Panc1 (cell line): ENCODE data around the gene FFAR3. TPM values are rescaled to one million over a fixed set of nuclear protein-coding genes. Genes with fewer than 3 reads are reported as not detected.

Source experiments
- ATAC-seq: fragments of 200-7000 bp; cut with Tn5 transposase; 2 replicates; pipeline ENCODE4 v1.9.1; 2020; ENCODE audit warnings: mild to moderate bottlenecking, moderate library complexity
- BruUV-seq: library from RNA; stranded (reverse); fragments of 400-500 nt; replicated peaks from 2 replicates; lab custom pipeline; 2021; lab: Mats Ljungman, UMichigan
- CTCF ChIA-PET: fragments of 300-600 bp; sonication (Branson Sonifier 250); formaldehyde crosslinking; loops from one replicate; lab custom pipeline; 2022; ENCODE audit warnings: antibody characterized with exemption; lab: Charles Lee
- POLR2A ChIA-PET: fragments of 300-600 bp; sonication (Branson Sonifier 250); formaldehyde crosslinking; loops from one replicate; lab custom pipeline; 2022; ENCODE audit warnings: antibody characterized with exemption; lab: Charles Lee
- DNase-seq: peaks from one replicate; pipeline ENCODE4 v3.0.0-alpha.2; 2010; ENCODE audit warnings: low read depth, low spot score
- H3K27ac ChIP-seq: 2 replicates; pipeline ENCODE4 v1.5.1; 2011; ENCODE audit warnings: mild to moderate bottlenecking, low read length, inconsistent platforms
- H3K27me3 ChIP-seq: fragments of 200-500 bp; sonication (Bioruptor generic); 2 replicates; pipeline ENCODE4 v1.6.0; 2014; ENCODE audit warnings: low read length, inconsistent platforms; ENCODE audit not compliant: control insufficient read depth, insufficient read depth
- H3K36me3 ChIP-seq: fragments of 200-500 bp; sonication (Bioruptor generic); 2 replicates; pipeline ENCODE4 v1.5.1; 2014; ENCODE audit warnings: inconsistent platforms, mild to moderate bottlenecking, low read length, moderate library complexity; ENCODE audit not compliant: control insufficient read depth, insufficient read depth
- H3K4me1 ChIP-seq: 2 replicates; pipeline ENCODE4 v1.5.1; 2011; ENCODE audit warnings: inconsistent platforms, mild to moderate bottlenecking, low read length, moderate library complexity; ENCODE audit not compliant: control insufficient read depth, insufficient read depth
- H3K4me3 ChIP-seq, 2 experiments: 2 replicates each; pipeline ENCODE4 v1.5.1; 2011 to 2012; ENCODE audit warnings: low read depth in 2 of 2, low read length in 2 of 2, mild to moderate bottlenecking in 2 of 2, inconsistent platforms in 1 of 2, moderate library complexity in 1 of 2
- H3K9me3 ChIP-seq: fragments of 200-500 bp; sonication (Bioruptor generic); 2 replicates; pipeline ENCODE4 v1.5.1; 2014; ENCODE audit warnings: low read depth, mild to moderate bottlenecking, inconsistent platforms, low read length, moderate library complexity; ENCODE audit not compliant: control insufficient read depth, insufficient read depth
- POLR2AphosphoS5 ChIP-seq: IDR thresholded peaks from 2 replicates; pipeline ENCODE4 v1.6.1; 2012; ENCODE audit warnings: mild to moderate bottlenecking, low read depth, low read length, moderate library complexity
- REST ChIP-seq, 2 experiments: IDR thresholded peaks; 2 replicates each; pipeline ENCODE4 v1.6.1; 2011 to 2012; ENCODE audit warnings: low read depth in 2 of 2, control low read depth in 1 of 2, low read length in 1 of 2, mild to moderate bottlenecking in 1 of 2, moderate library complexity in 1 of 2; ENCODE audit not compliant: insufficient read depth in 1 of 2
- SIN3A ChIP-seq: IDR thresholded peaks from 2 replicates; pipeline ENCODE4 v1.6.1; 2012; ENCODE audit warnings: low read depth, mild to moderate bottlenecking, low read length, moderate library complexity, borderline replicate concordance; ENCODE audit not compliant: insufficient read depth
- TCF7L2 ChIP-seq: IDR thresholded peaks from 2 replicates; pipeline ENCODE4 v1.6.1; 2011; ENCODE audit warnings: mild to moderate bottlenecking, low read depth, low read length, inconsistent platforms
- in situ Hi-C: cut with HindIII; loops from 2 replicates; pipeline ENCODE4 v1.10.0; 2016; ENCODE audit warnings: low sequenced_read_pairs, low pct_unique_long_range_greater_than_20kb
- intact Hi-C: fragments of 100-400 bp; cut with micrococcal nuclease; formaldehyde crosslinking; loops from one replicate; pipeline ENCODE4 v1.10.0; 2022; ENCODE audit not compliant: unreplicated experiment
- total RNA-seq: library from RNA; stranded (reverse); gene quantifications from one replicate; pipeline ENCODE4 v1.2.1, GENCODE V29; 2021; ENCODE audit not compliant: unreplicated experiment
- TF ChIP-seq, protein P1 (sequence below): fragments of 450-650 bp; IDR thresholded peaks from 2 replicates; pipeline ENCODE4 v1.5.1; 2017; ENCODE audit warnings: mild to moderate bottlenecking

FFAR3 gene
- total RNA-seq, 1 experiment from 2014 or later: not detected

- ChIA-PET POLR2A (no interaction called here), CTCF (no interaction called here)
- Histone ChIP-seq H3K4me1 (no peaks in the 10 kb centered on the region), H3K9me3 (no peaks in the 10 kb centered on the region), H3K36me3 (no peaks in the 10 kb centered on the region), H3K4me3 (no peak overlapping the region), H3K27ac (no peak overlapping the region), H3K27me3 (peaks cover under 1% of the 10 kb centered on the region; the same call in 1 of the 2 replicates)
- in situ Hi-C loops: no loop called here
- BruUV-seq: no TSS peak
- ATAC-seq (no peak), DNase-seq (no peak)
- no peak for TF ChIP-seq POLR2AphosphoS5
- TF ChIP-seq, protein P1, sequence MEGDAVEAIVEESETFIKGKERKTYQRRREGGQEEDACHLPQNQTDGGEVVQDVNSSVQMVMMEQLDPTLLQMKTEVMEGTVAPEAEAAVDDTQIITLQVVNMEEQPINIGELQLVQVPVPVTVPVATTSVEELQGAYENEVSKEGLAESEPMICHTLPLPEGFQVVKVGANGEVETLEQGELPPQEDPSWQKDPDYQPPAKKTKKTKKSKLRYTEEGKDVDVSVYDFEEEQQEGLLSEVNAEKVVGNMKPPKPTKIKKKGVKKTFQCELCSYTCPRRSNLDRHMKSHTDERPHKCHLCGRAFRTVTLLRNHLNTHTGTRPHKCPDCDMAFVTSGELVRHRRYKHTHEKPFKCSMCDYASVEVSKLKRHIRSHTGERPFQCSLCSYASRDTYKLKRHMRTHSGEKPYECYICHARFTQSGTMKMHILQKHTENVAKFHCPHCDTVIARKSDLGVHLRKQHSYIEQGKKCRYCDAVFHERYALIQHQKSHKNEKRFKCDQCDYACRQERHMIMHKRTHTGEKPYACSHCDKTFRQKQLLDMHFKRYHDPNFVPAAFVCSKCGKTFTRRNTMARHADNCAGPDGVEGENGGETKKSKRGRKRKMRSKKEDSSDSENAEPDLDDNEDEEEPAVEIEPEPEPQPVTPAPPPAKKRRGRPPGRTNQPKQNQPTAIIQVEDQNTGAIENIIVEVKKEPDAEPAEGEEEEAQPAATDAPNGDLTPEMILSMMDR: no peak
- TF ChIP-seq SIN3A: no peak
- no peak for TF ChIP-seq TCF7L2
- TF ChIP-seq REST (IDR thresholded peaks at IDR 0.05; ENCODE audit: insufficient read depth in 1 of 2, low read depth in 2 of 2, low read length in 1 of 2): no peak
- intact Hi-C loops: no loop called here
Measured at GRCh38 chr19:35363001-35363590, 4.8 kb downstream of the FFAR3 start.

DNA sequence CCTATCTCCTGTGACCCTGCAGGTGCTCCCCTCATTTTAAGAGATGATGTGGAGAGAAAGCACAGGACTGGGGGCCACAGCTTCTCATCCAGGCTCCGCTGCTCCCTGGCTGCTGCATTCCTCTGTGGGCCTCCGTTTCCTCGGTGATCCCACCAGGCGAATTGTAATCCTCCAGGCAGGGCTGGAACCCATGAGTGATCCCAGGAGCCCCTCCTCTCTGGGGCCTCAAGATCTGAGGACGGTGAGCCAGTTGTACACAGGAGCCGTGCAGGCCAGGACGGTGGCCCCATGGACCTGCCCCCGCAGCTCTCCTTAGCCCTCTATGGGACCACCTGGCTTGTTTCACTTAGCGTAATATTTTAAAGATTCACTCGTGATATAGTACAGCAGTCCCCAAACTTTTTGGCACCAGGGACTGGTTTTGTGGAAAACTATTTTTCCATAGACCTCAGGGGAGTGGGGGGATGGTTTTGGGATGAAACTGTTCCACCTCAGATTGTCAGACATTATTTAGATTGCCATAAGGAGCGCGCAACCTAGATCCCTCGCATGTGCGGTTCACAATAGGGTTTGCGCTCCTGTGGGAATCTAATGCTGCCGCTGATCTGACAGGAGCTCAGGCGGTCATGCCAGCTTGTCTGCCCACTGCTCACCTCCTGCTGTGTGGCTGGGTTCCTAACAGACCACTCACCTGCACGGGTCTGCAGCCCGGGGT is 5.6 kb downstream of the FFAR3 start:
- CTCF ChIA-PET: no interaction called here
- TF ChIP-seq, protein P1: no peak
- TF ChIP-seq TCF7L2 (no peak), POLR2AphosphoS5 (no peak), SIN3A (no peak), REST (IDR thresholded peaks at IDR 0.05; ENCODE audit: insufficient read depth in 1 of 2, low read depth in 2 of 2, low read length in 1 of 2) (no peak)
- H3K27ac ChIP-seq: no peak overlapping the region
- no peaks in the 10 kb centered on the region for H3K4me1 ChIP-seq
- ATAC-seq: no peak
- in situ Hi-C loops (no loop called here), intact Hi-C loops (no loop called here)
- H3K4me3 ChIP-seq: no peak overlapping the region
- peaks cover 4% of the 10 kb centered on the region; the same call in 1 of the 2 replicates for H3K27me3 ChIP-seq
- H3K36me3 ChIP-seq: no peaks in the 10 kb centered on the region
- POLR2A ChIA-PET: no interaction called here
- no TSS peak for BruUV-seq
- no peaks in the 10 kb centered on the region for H3K9me3 ChIP-seq
- DNase-seq: no peak
